SU-DHL-6 (cell line): ENCODE results near the gene TIMM21.

Experiments
- EZH2phosphoT487 ChIP-seq: fragments of 200-600 bp; sonication (generic), shearing (Covaris generic); conservative IDR thresholded peaks from 2 replicates; pipeline ENCODE4 v1.6.1; 2018; ENCODE audit warnings: mild to moderate bottlenecking, antibody characterized with exemption, low read length, moderate library complexity, mixed read lengths
- TF ChIP-seq, protein P1 (sequence below): fragments of 200-600 bp; sonication (generic); IDR thresholded peaks from one replicate; pipeline ENCODE4 v1.5.1; 2017; ENCODE audit warnings: antibody characterized with exemption, mild to moderate bottlenecking, low read length, moderate library complexity; ENCODE audit not compliant: insufficient read depth, poor library complexity, severe bottlenecking

DNA sequence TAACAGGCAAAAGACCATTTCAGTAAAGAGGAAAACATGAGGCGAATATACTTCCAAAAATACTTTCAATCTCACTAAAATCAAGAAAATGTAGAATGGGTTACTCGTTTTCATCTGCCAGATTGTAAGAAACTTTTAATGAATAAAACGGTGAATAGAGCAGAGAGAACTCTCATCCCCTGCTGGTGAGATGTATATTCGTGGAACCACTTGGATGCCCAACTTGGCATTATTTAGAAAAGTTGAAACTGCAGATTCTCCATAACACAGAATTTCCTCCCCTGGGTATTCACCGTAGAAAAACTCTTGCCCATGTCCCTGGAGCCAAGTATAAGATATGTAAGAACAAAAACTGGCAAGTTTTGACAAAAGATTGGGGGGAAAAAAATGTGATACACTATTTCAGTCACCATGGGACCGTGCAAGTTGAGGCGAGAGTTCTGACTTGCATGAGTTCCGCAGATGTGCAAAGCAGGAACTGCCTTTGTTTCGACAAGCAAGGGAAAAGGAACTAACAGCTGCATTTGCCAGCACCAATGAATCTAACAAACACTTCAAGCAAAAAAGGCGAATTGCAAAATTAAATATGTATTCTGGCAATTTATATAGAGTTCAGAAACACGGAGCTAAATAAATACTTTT, 14.8 kb downstream of the TIMM21 start:
- TF ChIP-seq, protein P1, sequence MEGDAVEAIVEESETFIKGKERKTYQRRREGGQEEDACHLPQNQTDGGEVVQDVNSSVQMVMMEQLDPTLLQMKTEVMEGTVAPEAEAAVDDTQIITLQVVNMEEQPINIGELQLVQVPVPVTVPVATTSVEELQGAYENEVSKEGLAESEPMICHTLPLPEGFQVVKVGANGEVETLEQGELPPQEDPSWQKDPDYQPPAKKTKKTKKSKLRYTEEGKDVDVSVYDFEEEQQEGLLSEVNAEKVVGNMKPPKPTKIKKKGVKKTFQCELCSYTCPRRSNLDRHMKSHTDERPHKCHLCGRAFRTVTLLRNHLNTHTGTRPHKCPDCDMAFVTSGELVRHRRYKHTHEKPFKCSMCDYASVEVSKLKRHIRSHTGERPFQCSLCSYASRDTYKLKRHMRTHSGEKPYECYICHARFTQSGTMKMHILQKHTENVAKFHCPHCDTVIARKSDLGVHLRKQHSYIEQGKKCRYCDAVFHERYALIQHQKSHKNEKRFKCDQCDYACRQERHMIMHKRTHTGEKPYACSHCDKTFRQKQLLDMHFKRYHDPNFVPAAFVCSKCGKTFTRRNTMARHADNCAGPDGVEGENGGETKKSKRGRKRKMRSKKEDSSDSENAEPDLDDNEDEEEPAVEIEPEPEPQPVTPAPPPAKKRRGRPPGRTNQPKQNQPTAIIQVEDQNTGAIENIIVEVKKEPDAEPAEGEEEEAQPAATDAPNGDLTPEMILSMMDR = no peak
- no peak for TF ChIP-seq EZH2phosphoT487
